GM23248 (cell line): ENCODE results near the gene NCKAP5L. TPM values are rescaled to one million over a fixed set of nuclear protein-coding genes. Genes with fewer than 3 reads are reported as not detected.

Experiments
- DNase-seq: peaks from one replicate; pipeline ENCODE4 v3.0.0-alpha.2; 2015
- H2AFZ ChIP-seq: fragments of 200-600 bp; sonication (generic); 2 replicates; pipeline ENCODE4 v1.6.1; 2016; ENCODE audit warnings: antibody characterized with exemption
- H3F3A ChIP-seq: fragments of 200-600 bp; sonication (generic); 2 replicates; pipeline ENCODE4 v1.6.1; 2016; ENCODE audit warnings: mild to moderate bottlenecking, antibody characterized with exemption, mixed run types; ENCODE audit not compliant: insufficient read depth
- H3K27ac ChIP-seq: fragments of 200-600 bp; sonication (generic); 2 replicates; pipeline ENCODE4 v1.5.1; 2016; ENCODE audit warnings: mild to moderate bottlenecking
- H3K27me3 ChIP-seq: fragments of 200-600 bp; sonication (generic); replicated peaks from 2 replicates; pipeline ENCODE4 v1.6.1; 2016; ENCODE audit warnings: mild to moderate bottlenecking; ENCODE audit not compliant: insufficient read depth
- H3K36me3 ChIP-seq: fragments of 200-600 bp; sonication (generic); 2 replicates; pipeline ENCODE4 v1.6.1; 2016; ENCODE audit warnings: low read depth, mild to moderate bottlenecking
- H3K4me1 ChIP-seq: fragments of 200-600 bp; sonication (generic); 2 replicates; pipeline ENCODE4 v1.6.1; 2016; ENCODE audit warnings: mild to moderate bottlenecking; ENCODE audit not compliant: insufficient read depth
- H3K4me2 ChIP-seq: fragments of 200-600 bp; sonication (generic); one replicate; pipeline ENCODE4 v1.6.1; 2016; ENCODE audit warnings: mild to moderate bottlenecking; ENCODE audit not compliant: unreplicated experiment
- H3K4me3 ChIP-seq: fragments of 200-600 bp; sonication (generic); 2 replicates; pipeline ENCODE4 v1.5.1; 2016; ENCODE audit warnings: mild to moderate bottlenecking
- H3K79me2 ChIP-seq: fragments of 200-600 bp; sonication (generic); 2 replicates; pipeline ENCODE4 v1.6.1; 2016; ENCODE audit warnings: mild to moderate bottlenecking; ENCODE audit not compliant: insufficient read depth
- H3K9ac ChIP-seq: fragments of 200-600 bp; sonication (generic); 2 replicates; pipeline ENCODE4 v1.6.1; 2016; ENCODE audit warnings: mild to moderate bottlenecking
- H3K9me2 ChIP-seq: fragments of 200-600 bp; sonication (generic); 2 replicates; pipeline ENCODE4 v1.6.1; 2016; ENCODE audit warnings: mixed run types, mild to moderate bottlenecking, moderate library complexity; ENCODE audit not compliant: insufficient read depth
- H3K9me3 ChIP-seq: fragments of 200-600 bp; sonication (generic); one replicate; pipeline ENCODE4 v1.6.1; 2017; ENCODE audit warnings: low read depth
- H4K20me1 ChIP-seq: fragments of 200-600 bp; sonication (generic); 2 replicates; pipeline ENCODE4 v1.6.0; 2016; ENCODE audit not compliant: insufficient read depth
- EZH2 ChIP-seq: fragments of 200-600 bp; sonication (generic); IDR thresholded peaks from 2 replicates; pipeline ENCODE4 v1.6.1; 2018; ENCODE audit warnings: antibody characterized with exemption, mild to moderate bottlenecking; ENCODE audit not compliant: insufficient read depth, poor library complexity, severe bottlenecking
- EZH2phosphoT487 ChIP-seq: fragments of 200-600 bp; sonication (generic); IDR thresholded peaks from 2 replicates; pipeline ENCODE4 v1.6.1; 2018; ENCODE audit warnings: antibody characterized with exemption, moderate library complexity, mild to moderate bottlenecking, low read depth; ENCODE audit not compliant: insufficient read depth
- WGBS, 2 experiments: methylation state at CpG; one replicate each; pipeline ENCODE4 v1.1.6; 2015 to 2017; ENCODE audit warnings: low lambda C conversion rate in 2 of 2, low coverage in 1 of 2; ENCODE audit errors: missing lambda C conversion rate in 2 of 2; 5-methylcytosine and 5-hydroxymethylcytosine counted together
- in situ Hi-C: fragments of 300-500 bp; cut with MboI; formaldehyde crosslinking; loops from 2 replicates; pipeline ENCODE4 v1.15.0; 2020
- polyA plus RNA-seq: library from polyadenylated mRNA; unstranded; fragments of >200 nt; fragmentation: Nextera tagmentation; extraction: Ambion mirVana; gene quantifications from 2 replicates; pipeline ENCODE4 v1.2.1, GENCODE V29; 2016
- total RNA-seq: library from RNA; depleted of rRNA; stranded (reverse); fragments of >200 nt; shearing (Covaris generic); gene quantifications from 2 replicates; pipeline ENCODE4 v1.2.3, GENCODE V29; 2014

NCKAP5L gene
- total and polyA plus RNA-seq, 2 experiments from 2014 or later, result 14.1 to 28.4 TPM

- Histone ChIP-seq H3K4me3 (no peak overlapping the region), H3K27ac (no peak overlapping the region), H3K79me2 (no peaks in the 10 kb centered on the region), H3K4me1 (peaks cover 7% of the 10 kb centered on the region; the same call in 1 of the 2 replicates), H3F3A (no peaks in the 10 kb centered on the region; the same call in 1 of the 2 replicates), H3K9me3 (no peaks in the 10 kb centered on the region), H4K20me1 (no peaks in the 10 kb centered on the region), H3K27me3 (0 out of 2 replicates have a peak, but pooled peaks cover 5% of the 10 kb centered on the region), H3K4me2 (no peak overlapping the region), H3K9me2 (no peaks in the 10 kb centered on the region), H3K9ac (no peak overlapping the region), H2AFZ (no peak overlapping the region), H3K36me3 (no peaks in the 10 kb centered on the region)
- 84 to 88% methylated on average over 16 of the region's 16 CpGs for WGBS, 2 experiments
- no peak for DNase-seq
- TF ChIP-seq EZH2phosphoT487 (no peak), EZH2 (no peak)
- in situ Hi-C loops, result loop anchor here (25.0 kb wide), 1 partner anchor 194 kb away; the partner anchor contains the start of gene ASIC1
Observed at GRCh38 chr12:49868449-49868848, 40.2 kb upstream of the NCKAP5L start.

- Histone ChIP-seq H3K9ac (no peak overlapping the region), H2AFZ (no peak overlapping the region), H3K9me2 (no peaks in the 10 kb centered on the region), H3K27ac (no peak overlapping the region), H3K4me2 (no peak overlapping the region), H3K27me3 (0 out of 2 replicates have a peak, but pooled peaks cover 5% of the 10 kb centered on the region), H3F3A (no peaks in the 10 kb centered on the region), H3K36me3 (no peaks in the 10 kb centered on the region), H3K79me2 (no peaks in the 10 kb centered on the region), H3K4me1 (peaks cover 7% of the 10 kb centered on the region; the same call in 1 of the 2 replicates), H3K9me3 (no peaks in the 10 kb centered on the region), H4K20me1 (no peaks in the 10 kb centered on the region), H3K4me3 (no peak overlapping the region)
- no peak for DNase-seq
- 44 to 48% methylated on average over 11 of the region's 11 CpGs for WGBS, 2 experiments
- in situ Hi-C loops, result loop anchor here (25.0 kb wide), 1 partner anchor 195 kb away; the partner anchor contains the start of gene ASIC1
- TF ChIP-seq EZH2phosphoT487 (no peak), EZH2 (no peak)
Observed at GRCh38 chr12:49867570-49868341, 39.5 kb upstream of the NCKAP5L start.

DNA sequence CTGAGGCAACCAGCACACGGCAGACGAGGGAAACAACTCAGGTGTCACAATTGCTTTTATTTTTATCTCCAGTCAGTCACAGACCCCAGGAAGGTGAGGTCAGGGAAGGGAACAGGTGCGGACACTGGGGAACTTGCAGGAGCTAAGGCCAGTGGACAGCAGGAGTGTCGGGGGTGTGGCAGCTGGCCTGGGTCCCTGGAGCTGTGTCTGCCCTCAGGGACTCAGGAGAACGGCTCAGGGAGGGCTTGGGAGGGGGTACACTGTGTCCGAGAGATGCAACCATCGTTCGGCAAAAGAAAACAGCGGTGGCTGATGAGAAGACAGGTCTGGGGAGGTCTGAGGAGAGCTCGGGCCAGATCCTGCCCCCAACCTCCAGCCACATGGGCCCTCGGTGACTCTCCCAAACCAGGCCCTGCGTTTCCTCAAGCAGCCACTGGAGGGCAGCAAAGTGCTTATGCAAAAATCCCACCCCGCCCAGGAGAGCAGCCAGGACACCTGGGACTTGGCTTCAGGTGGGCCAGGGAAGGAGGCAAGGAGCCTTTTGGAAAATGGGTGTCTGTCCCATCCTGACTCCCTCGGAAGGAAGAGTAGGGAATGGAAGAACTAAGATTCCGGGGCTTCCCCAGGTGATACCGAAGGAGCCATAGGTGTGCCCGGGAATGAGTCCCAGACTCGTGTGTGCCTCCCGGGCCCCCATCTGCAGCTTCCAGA is 38.8 kb upstream of the NCKAP5L start:
- no peak overlapping the region for H3K4me3 ChIP-seq
- no peak overlapping the region for H3K4me2 ChIP-seq
- peak; percentile 69 for DNase-seq
- no peaks in the 10 kb centered on the region for H3K9me2 ChIP-seq
- in situ Hi-C loops, result loop anchor here (25.0 kb wide), 1 partner anchor 195 kb away; the partner anchor contains the start of gene ASIC1
- H3K27me3 ChIP-seq, result 0 out of 2 replicates have a peak, but pooled peaks cover 5% of the 10 kb centered on the region
- H4K20me1 ChIP-seq, result no peaks in the 10 kb centered on the region
- H3K4me1 ChIP-seq, result peaks cover 7% of the 10 kb centered on the region; the same call in 1 of the 2 replicates
- no peaks in the 10 kb centered on the region for H3K79me2 ChIP-seq
- H3K27ac ChIP-seq, result no peak overlapping the region
- no peaks in the 10 kb centered on the region for H3K9me3 ChIP-seq
- no peaks in the 10 kb centered on the region for H3K36me3 ChIP-seq
- H3K9ac ChIP-seq, result no peak overlapping the region
- TF ChIP-seq EZH2, result no peak
- no peak for TF ChIP-seq EZH2phosphoT487
- no peaks in the 10 kb centered on the region for H3F3A ChIP-seq
- WGBS, 2 experiments, result 24 to 31% methylated on average over 16 to 19 of the region's 19 CpGs
- H2AFZ ChIP-seq, result peak overlapping the region; percentile 46; the same call in 1 of the 2 replicates

DNA sequence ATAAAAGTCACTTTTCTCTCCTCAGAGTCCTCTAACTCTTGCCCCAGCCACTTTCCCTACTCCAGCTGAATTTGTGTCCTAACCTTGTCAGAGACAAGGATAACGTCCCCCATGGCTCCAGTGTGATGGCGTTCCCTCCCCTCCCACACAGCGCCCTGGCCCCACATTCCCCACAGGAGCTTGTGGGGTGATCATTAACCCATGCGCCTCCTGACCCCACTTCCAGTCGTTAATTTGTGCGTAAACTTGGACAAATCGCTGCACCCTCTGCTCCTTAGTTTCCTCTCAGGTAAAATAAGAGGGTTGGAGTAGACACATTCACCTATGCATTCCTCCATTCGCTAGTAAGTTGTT is 37.5 kb upstream of the NCKAP5L start:
- TF ChIP-seq EZH2 (no peak), EZH2phosphoT487 (no peak)
- Histone ChIP-seq H3K79me2 (no peaks in the 10 kb centered on the region), H3K9me3 (no peaks in the 10 kb centered on the region), H3K4me1 (peaks cover 7% of the 10 kb centered on the region; the same call in 1 of the 2 replicates), H3K9ac (no peak overlapping the region), H3K4me2 (no peak overlapping the region), H3K9me2 (no peaks in the 10 kb centered on the region), H3K27me3 (0 out of 2 replicates have a peak, but pooled peaks cover 5% of the 10 kb centered on the region), H3K36me3 (no peaks in the 10 kb centered on the region), H2AFZ (no peak overlapping the region), H3K27ac (no peak overlapping the region), H3K4me3 (no peak overlapping the region), H3F3A (no peaks in the 10 kb centered on the region), H4K20me1 (no peaks in the 10 kb centered on the region)
- DNase-seq, result no peak
- in situ Hi-C loops, result loop anchor here (25.0 kb wide), 1 partner anchor 197 kb away; the partner anchor contains the start of gene ASIC1
- 72 to 75% methylated on average over 8 of the region's 8 CpGs for WGBS, 2 experiments
